A375 (cell line): ENCODE results near the gene PTPN5. TPM values are rescaled to one million over a fixed set of nuclear protein-coding genes. Genes with fewer than 3 reads are reported as not detected.

Source experiments
- total RNA-seq: library from RNA; depleted of rRNA; stranded (reverse); fragments of >200 nt; shearing (Covaris generic); gene quantifications from 2 replicates; pipeline ENCODE4 v1.2.3, GENCODE V29; 2014; rRNA removed

The PTPN5 gene
- total RNA-seq: not detected in 2 replicates

DNA sequence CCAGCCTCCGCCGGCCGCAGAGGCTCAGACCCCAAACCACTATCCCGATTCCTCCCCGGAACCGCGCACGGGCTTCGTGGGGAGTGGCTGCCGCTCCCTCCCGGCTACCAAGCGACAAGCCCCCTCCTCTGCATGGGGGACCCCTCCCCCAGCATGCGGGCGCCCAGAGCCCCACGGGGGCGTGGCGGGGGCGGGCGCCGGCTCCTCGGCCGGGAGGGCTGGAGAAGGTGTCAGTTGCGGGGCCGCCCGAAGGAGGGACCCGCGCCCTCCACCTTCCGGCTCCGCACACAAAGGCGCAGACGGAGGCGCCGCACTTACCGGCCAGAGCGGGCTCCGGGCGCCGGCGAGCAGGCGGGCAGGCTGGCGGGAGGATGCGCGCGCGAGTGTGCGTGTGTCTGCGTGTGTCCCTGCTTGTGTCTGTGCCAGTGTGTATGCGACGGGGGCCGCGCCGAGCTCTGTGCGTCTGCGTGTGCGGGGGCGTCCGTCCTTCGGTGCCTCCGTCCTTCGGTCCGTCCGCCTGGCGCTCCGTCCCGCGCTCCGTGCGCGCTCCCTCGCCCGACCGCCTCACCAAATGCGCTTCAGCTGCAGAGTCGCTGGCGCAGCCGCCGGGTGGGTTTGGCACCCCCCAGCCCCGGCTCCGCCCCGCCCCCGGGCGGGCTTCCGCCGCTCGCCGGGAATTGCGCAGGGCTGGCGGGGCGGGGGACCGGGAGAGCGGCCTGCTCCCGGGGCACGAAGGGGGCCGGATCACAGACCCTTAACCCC is at the start of gene PTPN5:
TSS of gene PTPN5 (minus strand) at position 592 of the 762 bp plus-strand sequence. CDS start 19,840 bp downstream, outside the sequence.

GRCh38 chr11:18726040-18726439 is 65.6 kb downstream of the PTPN5 start, which contains the start of gene IGSF22:
Gene IGSF22, minus strand, starts transcription at chr11:18726188. Its CDS starts 1,952 bp downstream, at chr11:18724236.

GRCh38 chr11:18698341-18699268 is 93.0 kb downstream of the PTPN5 start, which contains the start of gene TMEM86A:
Gene TMEM86A, plus strand, starts transcription at chr11:18698779. Its CDS starts 108 bp downstream, at chr11:18698887.

Other genes starting within 250 kb of the PTPN5 start
- 6.2 and 8.4 TPM in 2 replicates for gene UEVLD, start 203.1 kb downstream of the PTPN5 start, total RNA-seq
- gene MISFA, start 192.0 kb downstream of the PTPN5 start, total RNA-seq: not detected in 2 replicates
- 10.1 and 18.0 TPM in 2 replicates for gene SPTY2D1, start 157.5 kb downstream of the PTPN5 start, total RNA-seq
- gene TMEM86A, start 93.0 kb downstream of the PTPN5 start, total RNA-seq: 0.88 and 1.4 TPM in 2 replicates
- not detected in 2 replicates for gene IGSF22, start 65.6 kb downstream of the PTPN5 start, total RNA-seq
- not detected in 2 replicates for gene MRGPRX1, start 147.6 kb upstream of the PTPN5 start, total RNA-seq